ENCODE data around the gene PTTG1.

PTTG1 gene

DNA sequence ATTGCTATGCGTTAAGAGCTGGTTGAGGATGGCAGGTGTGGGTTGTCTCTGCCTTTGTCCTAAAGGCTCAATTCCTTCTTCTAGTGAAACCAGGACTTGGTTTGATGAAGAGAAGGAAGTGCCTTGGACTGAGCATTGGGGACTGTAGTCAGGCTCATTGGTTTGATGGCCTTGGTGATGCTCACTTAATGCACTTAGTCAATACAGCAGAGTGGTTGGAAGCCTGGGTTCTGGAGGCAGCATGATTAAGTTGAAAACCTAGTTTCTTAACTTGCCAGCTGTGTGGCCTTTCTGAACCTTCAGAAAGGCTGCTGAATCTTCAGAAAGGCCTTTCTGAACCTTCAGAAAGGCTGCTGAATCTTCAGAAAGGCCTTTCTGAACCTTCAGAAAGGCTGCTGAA, 52.4 kb downstream of the PTTG1 start:
- TF ChIP-seq, protein P1, sequence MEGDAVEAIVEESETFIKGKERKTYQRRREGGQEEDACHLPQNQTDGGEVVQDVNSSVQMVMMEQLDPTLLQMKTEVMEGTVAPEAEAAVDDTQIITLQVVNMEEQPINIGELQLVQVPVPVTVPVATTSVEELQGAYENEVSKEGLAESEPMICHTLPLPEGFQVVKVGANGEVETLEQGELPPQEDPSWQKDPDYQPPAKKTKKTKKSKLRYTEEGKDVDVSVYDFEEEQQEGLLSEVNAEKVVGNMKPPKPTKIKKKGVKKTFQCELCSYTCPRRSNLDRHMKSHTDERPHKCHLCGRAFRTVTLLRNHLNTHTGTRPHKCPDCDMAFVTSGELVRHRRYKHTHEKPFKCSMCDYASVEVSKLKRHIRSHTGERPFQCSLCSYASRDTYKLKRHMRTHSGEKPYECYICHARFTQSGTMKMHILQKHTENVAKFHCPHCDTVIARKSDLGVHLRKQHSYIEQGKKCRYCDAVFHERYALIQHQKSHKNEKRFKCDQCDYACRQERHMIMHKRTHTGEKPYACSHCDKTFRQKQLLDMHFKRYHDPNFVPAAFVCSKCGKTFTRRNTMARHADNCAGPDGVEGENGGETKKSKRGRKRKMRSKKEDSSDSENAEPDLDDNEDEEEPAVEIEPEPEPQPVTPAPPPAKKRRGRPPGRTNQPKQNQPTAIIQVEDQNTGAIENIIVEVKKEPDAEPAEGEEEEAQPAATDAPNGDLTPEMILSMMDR (IDR thresholded peaks at IDR 0.05; ENCODE audit: low read depth, low read length): no peak
- TF ChIP-seq EZH2phosphoT487 (IDR thresholded peaks at IDR 0.05; ENCODE audit: low read depth): no peak
- Histone ChIP-seq H3K36me3 (replicated peaks; ENCODE audit: low read depth, low read length) (peaks cover 55% of the 10 kb centered on the region), H3K27ac (ENCODE audit: low read length) (no peak overlapping the region), H3K9ac (ENCODE audit: low read length) (no peak overlapping the region), H3K4me1 (ENCODE audit: low read length) (peaks cover 40% of the 10 kb centered on the region), H4K20me1 (ENCODE audit: insufficient read depth, low read length) (peaks cover 86% of the 10 kb centered on the region), H3K79me2 (ENCODE audit: low read length) (peaks cover 99% of the 10 kb centered on the region), H3K4me2 (ENCODE audit: low read length) (0 out of 2 replicates have a peak overlapping the region, but pooled peaks have one; percentile 6), H2AFZ (ENCODE audit: low read depth, low read length) (no peak overlapping the region), H3K27me3 (ENCODE audit: low read depth, low read length) (no peaks in the 10 kb centered on the region), H3K9me3 (ENCODE audit: insufficient read depth, low read length) (no peaks in the 10 kb centered on the region), H3K4me3 (ENCODE audit: low read length) (no peak overlapping the region)

DNA sequence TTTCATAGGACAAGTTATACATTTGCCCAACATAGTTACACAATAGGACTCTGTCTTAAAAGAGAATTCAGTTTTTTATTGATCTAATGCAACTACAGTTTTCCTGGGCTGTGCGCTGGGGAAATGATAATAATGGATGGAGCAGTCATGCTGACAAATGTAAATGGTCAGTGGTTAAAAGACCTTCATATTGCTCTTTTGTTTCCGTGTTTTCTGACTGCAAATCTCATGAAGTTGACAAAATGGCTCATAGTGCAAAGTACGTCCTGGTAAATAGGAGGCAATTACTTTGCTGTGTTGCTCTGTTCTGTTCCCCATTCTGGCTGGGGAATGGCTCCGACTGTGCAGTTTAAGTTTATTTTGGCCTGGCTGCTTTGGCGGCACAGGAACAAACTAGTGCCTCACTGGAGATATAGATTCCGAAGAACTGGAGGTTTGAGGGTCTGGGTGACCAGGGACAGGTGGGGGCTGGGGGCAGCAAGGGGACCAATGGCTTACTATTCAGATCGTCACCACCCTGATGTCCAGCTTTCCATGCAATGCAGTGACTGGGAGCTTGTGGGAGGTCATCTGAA, 54.3 kb downstream of the PTTG1 start:
- H3K9me3 ChIP-seq (ENCODE audit: insufficient read depth, low read length): no peaks in the 10 kb centered on the region
- peaks cover 99% of the 10 kb centered on the region for H3K79me2 ChIP-seq (ENCODE audit: low read length)
- peaks cover 56% of the 10 kb centered on the region for H3K36me3 ChIP-seq (replicated peaks; ENCODE audit: low read depth, low read length)
- no peak overlapping the region for H3K27ac ChIP-seq (ENCODE audit: low read length)
- no peak overlapping the region for H3K4me3 ChIP-seq (ENCODE audit: low read length)
- no peak overlapping the region for H3K9ac ChIP-seq (ENCODE audit: low read length)
- H3K4me1 ChIP-seq (ENCODE audit: low read length): peaks cover 32% of the 10 kb centered on the region
- H3K4me2 ChIP-seq (ENCODE audit: low read length): no peak overlapping the region
- H3K27me3 ChIP-seq (ENCODE audit: low read depth, low read length): no peaks in the 10 kb centered on the region
- no peak for TF ChIP-seq EZH2phosphoT487 (IDR thresholded peaks at IDR 0.05; ENCODE audit: low read depth)
- H2AFZ ChIP-seq (ENCODE audit: low read depth, low read length): no peak overlapping the region
- peaks cover 94% of the 10 kb centered on the region for H4K20me1 ChIP-seq (ENCODE audit: insufficient read depth, low read length)

DNA sequence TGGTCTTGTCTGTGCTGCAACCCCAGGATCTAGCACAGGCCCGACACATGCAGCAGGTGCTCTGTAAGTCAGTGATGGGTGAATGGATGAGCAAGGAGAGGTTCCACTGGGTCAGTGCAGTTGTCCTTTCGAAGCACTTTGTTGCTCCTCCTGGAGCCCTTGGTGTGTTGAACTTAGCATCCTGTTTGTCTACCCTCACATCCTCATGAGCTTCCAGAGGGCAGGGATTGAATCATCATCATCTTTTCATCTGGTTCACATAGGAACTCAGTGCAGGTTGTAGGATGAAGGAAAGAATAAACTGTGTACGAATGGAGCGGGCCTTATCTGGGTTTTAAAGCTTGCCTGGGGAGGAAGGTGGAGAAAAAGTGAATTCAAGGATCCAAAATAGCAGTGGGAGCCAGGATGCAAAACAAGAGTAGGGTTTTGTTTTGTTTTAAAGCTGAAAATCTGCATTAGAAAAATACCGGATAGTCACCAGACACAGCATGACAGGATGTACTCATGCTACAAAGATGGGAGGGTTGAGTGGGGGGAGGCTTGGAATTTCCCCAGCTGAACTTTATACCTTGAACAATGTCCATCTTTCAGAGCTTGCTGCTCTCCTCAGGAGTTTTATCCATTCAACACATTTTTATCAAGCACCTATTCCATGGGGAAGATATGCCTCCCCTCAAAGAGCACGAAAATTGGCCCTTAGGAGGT, 55.8 kb downstream of the PTTG1 start:
- Histone ChIP-seq H3K27me3 (ENCODE audit: low read depth, low read length) (no peaks in the 10 kb centered on the region), H3K4me3 (ENCODE audit: low read length) (no peak overlapping the region), H3K4me2 (ENCODE audit: low read length) (no peak overlapping the region), H2AFZ (ENCODE audit: low read depth, low read length) (no peak overlapping the region), H3K9me3 (ENCODE audit: insufficient read depth, low read length) (no peaks in the 10 kb centered on the region), H3K27ac (ENCODE audit: low read length) (no peak overlapping the region), H3K4me1 (ENCODE audit: low read length) (peaks cover 17% of the 10 kb centered on the region), H3K36me3 (replicated peaks; ENCODE audit: low read depth, low read length) (peaks cover 52% of the 10 kb centered on the region), H3K79me2 (ENCODE audit: low read length) (peaks cover 99% of the 10 kb centered on the region), H3K9ac (ENCODE audit: low read length) (no peak overlapping the region), H4K20me1 (ENCODE audit: insufficient read depth, low read length) (peaks cover 87% of the 10 kb centered on the region)
- TF ChIP-seq, protein P1 (IDR thresholded peaks at IDR 0.05; ENCODE audit: low read depth, low read length): no peak
- no peak for TF ChIP-seq EZH2phosphoT487 (IDR thresholded peaks at IDR 0.05; ENCODE audit: low read depth)

DNA sequence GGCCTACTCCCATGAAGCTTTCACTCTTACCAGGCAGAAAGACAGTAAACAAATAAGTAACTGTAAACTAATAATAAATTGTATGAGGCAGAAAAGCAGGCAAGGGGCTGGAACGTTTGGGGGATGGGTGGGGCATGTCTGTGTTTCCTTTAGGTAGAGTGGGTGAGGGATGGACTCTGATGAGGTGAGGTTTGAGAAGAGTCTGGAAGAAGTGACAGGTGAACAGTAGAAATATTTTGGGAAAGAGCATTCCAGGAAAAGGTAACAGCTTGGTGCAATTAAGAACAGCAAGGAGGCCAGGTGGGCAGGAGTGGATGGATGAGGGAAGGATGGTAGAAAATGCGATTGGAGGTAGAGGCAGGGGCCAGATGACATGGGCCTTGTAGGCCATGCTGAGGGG, 56.5 kb downstream of the PTTG1 start:
- H3K4me2 ChIP-seq (ENCODE audit: low read length): no peak overlapping the region
- no peaks in the 10 kb centered on the region for H3K27me3 ChIP-seq (ENCODE audit: low read depth, low read length)
- peaks cover 55% of the 10 kb centered on the region for H3K36me3 ChIP-seq (replicated peaks; ENCODE audit: low read depth, low read length)
- H3K9me3 ChIP-seq (ENCODE audit: insufficient read depth, low read length): no peaks in the 10 kb centered on the region
- TF ChIP-seq, protein P1 (IDR thresholded peaks at IDR 0.05; ENCODE audit: low read depth, low read length): no peak
- no peak for TF ChIP-seq EZH2phosphoT487 (IDR thresholded peaks at IDR 0.05; ENCODE audit: low read depth)
- peaks cover 88% of the 10 kb centered on the region for H4K20me1 ChIP-seq (ENCODE audit: insufficient read depth, low read length)
- peaks cover 10% of the 10 kb centered on the region for H3K4me1 ChIP-seq (ENCODE audit: low read length)
- H3K79me2 ChIP-seq (ENCODE audit: low read length): peaks cover 99% of the 10 kb centered on the region
- no peak overlapping the region for H2AFZ ChIP-seq (ENCODE audit: low read depth, low read length)
- no peak overlapping the region for H3K27ac ChIP-seq (ENCODE audit: low read length)
- no peak overlapping the region for H3K9ac ChIP-seq (ENCODE audit: low read length)
- no peak overlapping the region for H3K4me3 ChIP-seq (ENCODE audit: low read length)

Measured in OCI-LY3 (cell line).